22Rv1 (cell line): Measurements from ENCODE around the gene SEL1L2.

Source experiments
- H3K27ac ChIP-seq: fragments of 450-650 bp; 2 replicates; pipeline ENCODE4 v1.5.1; 2017
- ZFX ChIP-seq: fragments of 450-650 bp; IDR thresholded peaks from 2 replicates; pipeline ENCODE4 v1.6.1; 2017; ENCODE audit warnings: antibody characterized with exemption, borderline replicate concordance
- TF ChIP-seq, protein P1 (sequence below): fragments of 450-650 bp; IDR thresholded peaks from 2 replicates; pipeline ENCODE4 v1.5.1; 2017; ENCODE audit warnings: mild to moderate bottlenecking

The SEL1L2 gene

DNA sequence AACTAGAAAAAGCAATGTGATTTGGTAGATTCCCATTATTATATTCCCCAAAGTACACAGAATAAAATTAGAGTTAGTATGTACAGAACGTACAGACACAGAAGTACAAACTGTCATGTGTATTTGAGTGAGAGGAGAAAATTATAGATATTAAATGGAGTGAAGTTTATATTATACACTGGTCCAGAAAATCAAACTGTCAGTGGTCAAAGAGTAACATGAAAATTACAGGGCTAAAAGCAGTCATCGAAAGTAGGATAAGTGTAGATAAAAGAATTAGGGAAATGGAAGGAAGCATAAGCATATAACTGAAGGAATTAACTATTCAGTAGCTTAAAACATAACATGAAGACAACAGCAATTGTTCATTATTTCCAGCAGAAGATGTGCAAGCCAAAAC lies 30.3 kb downstream of the SEL1L2 start:
- TF ChIP-seq ZFX = no peak
- TF ChIP-seq, protein P1, sequence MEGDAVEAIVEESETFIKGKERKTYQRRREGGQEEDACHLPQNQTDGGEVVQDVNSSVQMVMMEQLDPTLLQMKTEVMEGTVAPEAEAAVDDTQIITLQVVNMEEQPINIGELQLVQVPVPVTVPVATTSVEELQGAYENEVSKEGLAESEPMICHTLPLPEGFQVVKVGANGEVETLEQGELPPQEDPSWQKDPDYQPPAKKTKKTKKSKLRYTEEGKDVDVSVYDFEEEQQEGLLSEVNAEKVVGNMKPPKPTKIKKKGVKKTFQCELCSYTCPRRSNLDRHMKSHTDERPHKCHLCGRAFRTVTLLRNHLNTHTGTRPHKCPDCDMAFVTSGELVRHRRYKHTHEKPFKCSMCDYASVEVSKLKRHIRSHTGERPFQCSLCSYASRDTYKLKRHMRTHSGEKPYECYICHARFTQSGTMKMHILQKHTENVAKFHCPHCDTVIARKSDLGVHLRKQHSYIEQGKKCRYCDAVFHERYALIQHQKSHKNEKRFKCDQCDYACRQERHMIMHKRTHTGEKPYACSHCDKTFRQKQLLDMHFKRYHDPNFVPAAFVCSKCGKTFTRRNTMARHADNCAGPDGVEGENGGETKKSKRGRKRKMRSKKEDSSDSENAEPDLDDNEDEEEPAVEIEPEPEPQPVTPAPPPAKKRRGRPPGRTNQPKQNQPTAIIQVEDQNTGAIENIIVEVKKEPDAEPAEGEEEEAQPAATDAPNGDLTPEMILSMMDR = no peak
- H3K27ac ChIP-seq = no peak overlapping the region

DNA sequence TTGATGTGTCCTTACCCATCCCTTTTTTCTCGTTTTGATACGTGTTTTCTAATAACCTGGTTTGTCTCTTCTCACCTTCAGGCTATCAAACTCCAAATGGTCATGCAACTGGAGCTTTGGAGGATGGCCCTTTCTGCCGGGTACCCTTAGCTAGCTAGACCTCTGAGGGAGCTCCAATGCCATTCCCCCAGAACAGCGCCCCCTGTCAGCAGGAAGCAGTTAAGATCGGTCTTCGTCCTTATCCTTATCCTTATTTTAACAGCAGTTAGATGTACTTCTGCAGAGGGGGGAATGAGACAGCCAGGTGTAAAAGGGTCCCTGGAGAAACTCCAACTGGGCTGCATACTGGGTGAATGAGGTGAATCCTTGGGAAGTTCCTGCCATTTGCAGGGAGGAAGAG lies 37.2 kb downstream of the SEL1L2 start:
- no peak overlapping the region for H3K27ac ChIP-seq
- TF ChIP-seq, protein P1 = peak; percentile 47
- TF ChIP-seq ZFX = no peak

DNA sequence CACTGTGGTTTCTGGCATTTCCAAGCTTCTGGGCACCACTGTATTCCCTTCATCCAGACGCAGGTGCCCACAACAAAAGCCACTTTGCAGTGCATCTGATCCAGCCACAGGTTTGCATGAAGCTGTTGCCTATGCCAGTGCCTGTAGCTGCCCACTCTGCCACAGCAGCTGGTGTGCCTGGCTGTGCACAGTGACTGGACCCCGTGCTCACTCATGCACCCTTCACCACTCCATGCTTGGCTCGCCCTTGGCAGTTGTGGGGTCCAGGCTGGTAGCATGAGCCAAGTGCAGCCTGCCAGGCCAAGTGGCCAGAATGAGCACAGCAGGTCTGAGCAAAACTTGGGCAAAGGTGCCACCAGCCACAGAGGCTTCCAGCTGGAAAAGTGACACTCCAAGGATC lies 42.7 kb downstream of the SEL1L2 start:
- no peak overlapping the region for H3K27ac ChIP-seq
- TF ChIP-seq ZFX = no peak
- TF ChIP-seq, protein P1 = no peak

DNA sequence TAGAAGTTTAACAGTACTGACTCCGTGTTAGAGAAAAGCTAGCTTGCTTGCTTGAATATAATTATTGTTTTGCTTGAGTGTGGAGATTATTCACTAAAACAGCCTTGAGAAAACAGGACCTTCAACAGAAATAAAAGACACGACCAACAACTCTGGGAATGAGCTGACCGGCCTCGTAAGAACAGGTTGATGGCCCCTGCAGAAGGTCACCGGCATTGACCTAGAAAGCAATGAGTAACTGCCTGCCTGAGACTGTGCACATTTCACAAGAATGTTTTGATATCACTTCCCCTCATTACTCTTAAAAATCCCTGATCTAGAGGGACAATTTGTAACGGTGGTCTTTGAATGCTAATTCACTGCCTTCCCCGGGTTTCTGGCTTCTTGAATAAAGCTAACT lies 49.4 kb downstream of the SEL1L2 start:
- H3K27ac ChIP-seq = no peak overlapping the region
- no peak for TF ChIP-seq ZFX
- TF ChIP-seq, protein P1 = no peak

DNA sequence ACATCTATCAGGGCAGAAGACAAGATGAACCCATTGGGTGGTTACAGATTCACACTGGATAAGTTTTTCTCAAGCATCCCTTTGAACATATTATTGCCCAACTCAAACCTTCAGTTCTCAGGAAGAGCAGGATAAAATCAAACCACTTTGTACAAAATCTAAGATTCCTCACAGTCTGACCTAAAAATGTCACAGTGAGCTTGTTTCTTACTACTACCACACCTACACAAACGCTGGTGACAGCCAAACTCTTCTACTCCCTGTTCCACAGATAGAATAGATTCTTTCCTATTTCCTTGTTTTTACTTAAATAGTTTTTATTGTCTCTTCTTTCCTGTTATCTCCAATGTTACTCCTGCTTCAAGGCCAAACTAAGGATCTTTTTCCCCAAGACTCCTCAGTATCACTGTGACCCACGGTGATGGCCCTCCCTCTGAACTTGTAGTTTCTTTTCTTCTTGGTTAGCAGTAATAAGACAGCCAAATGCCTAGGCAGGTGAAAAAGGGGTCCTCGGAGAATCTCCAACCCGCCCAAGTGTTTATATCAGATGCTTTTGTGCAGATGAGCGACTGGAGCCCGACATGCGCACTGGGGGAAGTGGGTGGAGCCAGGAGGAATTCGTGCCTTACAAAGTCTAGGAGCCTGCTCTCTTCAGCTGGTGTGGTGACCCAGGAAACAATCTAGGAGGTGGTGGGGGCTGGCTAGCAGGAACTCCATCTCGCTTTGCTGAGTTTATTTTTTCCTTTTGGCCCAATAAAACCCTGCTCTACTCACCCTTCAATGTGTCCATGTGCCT lies 53.4 kb downstream of the SEL1L2 start:
- no peak overlapping the region for H3K27ac ChIP-seq

DNA sequence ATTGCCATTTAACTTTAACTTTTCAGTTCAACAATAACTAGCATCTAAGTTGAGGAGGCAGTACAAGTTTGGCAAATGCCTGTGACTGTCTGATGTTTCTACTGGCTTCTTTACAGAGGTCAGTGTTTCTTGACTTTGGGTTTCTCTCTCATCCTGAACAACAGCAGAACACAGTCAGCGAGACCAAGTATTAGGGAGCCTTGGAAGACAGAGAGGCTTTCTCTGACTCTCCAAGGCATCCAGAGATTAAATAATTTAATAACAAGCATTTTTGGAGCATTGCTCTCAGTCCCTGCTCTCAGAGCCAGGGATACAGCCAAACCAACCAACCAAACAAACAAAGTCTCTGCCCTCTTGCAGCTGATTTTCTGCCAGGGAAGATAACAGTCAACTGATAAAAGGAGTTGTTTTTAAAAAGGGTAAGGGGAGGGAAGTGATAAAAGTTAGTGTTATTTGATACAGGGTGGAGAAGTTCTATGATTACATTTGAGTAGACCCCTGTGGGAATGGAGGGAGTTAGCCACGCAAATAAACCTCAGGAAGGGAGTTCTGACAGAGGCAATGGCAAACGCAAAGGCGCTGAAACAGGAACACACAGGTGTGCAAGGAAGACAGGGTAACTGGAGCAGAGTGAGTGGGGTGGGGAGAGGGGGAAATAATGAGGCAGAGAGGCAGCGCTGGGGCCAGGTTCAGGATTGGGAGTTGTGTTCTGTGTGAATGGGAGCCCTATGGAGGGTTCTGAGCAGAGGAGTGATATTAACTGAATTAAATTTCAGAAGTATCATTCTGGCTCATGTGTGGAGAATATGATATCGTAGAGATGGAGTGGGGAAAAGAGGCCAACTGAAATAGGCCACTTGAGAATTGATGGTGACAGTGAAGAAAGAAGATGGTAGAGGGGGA lies 55.2 kb downstream of the SEL1L2 start:
- TF ChIP-seq ZFX = no peak
- TF ChIP-seq, protein P1 = no peak
- H3K27ac ChIP-seq = no peak overlapping the region

More for the DNA sequence above, 53.4 kb downstream of the SEL1L2 start:
- TF ChIP-seq, protein P1 = no peak
- TF ChIP-seq ZFX = no peak
